CD4-positive, alpha-beta T cell (primary cell): ENCODE measurements around the gene ITPKB. TPM values are rescaled to one million over a fixed set of nuclear protein-coding genes. Genes with fewer than 3 reads are reported as not detected.

Experiments
- ATAC-seq: fragments of 200-7000 bp; cut with Tn5 transposase; one replicate; pipeline ENCODE4 v1.10.0; 2022; ENCODE audit warnings: mild to moderate bottlenecking; ENCODE audit not compliant: poor library complexity
- CTCF ChIA-PET: fragments of 350-600 bp; sonication (Branson Sonifier 250); formaldehyde crosslinking; loops from one replicate; lab custom pipeline; 2021; ENCODE audit warnings: antibody characterized with exemption, inconsistent platforms; lab: Charles Lee
- POLR2A ChIA-PET: fragments of 350-600 bp; sonication (Branson Sonifier 250); formaldehyde crosslinking; loops from one replicate; lab custom pipeline; 2021; ENCODE audit warnings: antibody characterized with exemption, inconsistent platforms; lab: Charles Lee
- DNase-seq, 14 experiments: peaks; one replicate each; pipeline ENCODE4 v3.0.0-alpha.2; 2013 to 2020; ENCODE audit warnings: mixed read lengths in 2 of 14
- H3K27ac ChIP-seq, 2 donors: one replicate each; pipeline versions ENCODE4 v1.5.1 to v1.7.0; 2013; ENCODE audit warnings: low read length in 2 of 2, low read depth in 1 of 2, mild to moderate bottlenecking in 1 of 2
- H3K27me3 ChIP-seq, 2 experiments: 1 replicate in 1 of 2; 2 replicates in 1 of 2; pipeline versions ENCODE4 v1.6.1 to v1.7.0; 2013; ENCODE audit warnings: low read length in 2 of 2, control low read depth in 1 of 2, mild to moderate bottlenecking in 1 of 2, moderate library complexity in 1 of 2; ENCODE audit not compliant: insufficient read depth in 2 of 2, control insufficient read depth in 1 of 2
- H3K36me3 ChIP-seq: one replicate; pipeline ENCODE4 v1.6.1; 2013; ENCODE audit warnings: low read length, control low read depth; ENCODE audit not compliant: insufficient read depth
- H3K4me1 ChIP-seq: one replicate; pipeline ENCODE4 v1.6.1; 2013; ENCODE audit warnings: low read length, control low read depth; ENCODE audit not compliant: insufficient read depth
- H3K4me3 ChIP-seq: one replicate; pipeline ENCODE4 v1.5.1; 2013; ENCODE audit warnings: mild to moderate bottlenecking, low read length, moderate library complexity
- H3K9me3 ChIP-seq, 2 experiments: 1 replicate in 1 of 2; 2 replicates in 1 of 2; pipeline versions ENCODE4 v1.6.1 to v1.7.0; 2013; ENCODE audit warnings: low read length in 2 of 2, mild to moderate bottlenecking in 2 of 2, control low read depth in 1 of 2, moderate library complexity in 1 of 2; ENCODE audit not compliant: control insufficient read depth in 1 of 2, insufficient read depth in 1 of 2
- H3K27ac Mint-ChIP-seq: one replicate; pipeline ENCODE4 v1.8.0; 2020; ENCODE audit warnings: mixed read lengths
- H3K27me3 Mint-ChIP-seq: one replicate; pipeline ENCODE4 v1.8.0; 2021; ENCODE audit warnings: mixed read lengths
- H3K36me3 Mint-ChIP-seq: one replicate; pipeline ENCODE4 v1.8.0; 2021; ENCODE audit warnings: low read depth, mixed read lengths
- H3K4me1 Mint-ChIP-seq: one replicate; pipeline ENCODE4 v1.8.0; 2021; ENCODE audit warnings: low read depth, mixed read lengths
- H3K4me3 Mint-ChIP-seq: one replicate; pipeline ENCODE4 v1.8.0; 2020; ENCODE audit warnings: mild to moderate bottlenecking, mixed read lengths
- H3K9me3 Mint-ChIP-seq: one replicate; pipeline ENCODE4 v1.8.0; 2020; ENCODE audit warnings: mixed read lengths
- intact Hi-C, 2 experiments: fragments of 100-400 bp; cut with DNase I in 1 of 2; cut with micrococcal nuclease in 1 of 2; formaldehyde crosslinking; loops; one replicate each; pipeline versions ENCODE4 v1.15.1 to v1.9.0; 2023 to 2025; cut with DNase I, micrococcal nuclease
- total RNA-seq, 174 experiments: library from RNA in 2 of 174; stranded (reverse) in 2 of 174; gene quantifications; one replicate each; pipeline ENCODE4 v1.2.3 and lab custom pipeline; 2021 to 2026
- TF ChIP-seq, protein P1 (sequence below): fragments of 200-600 bp; IDR thresholded peaks from one replicate; pipeline ENCODE4 v1.8.0; 2022; ENCODE audit warnings: antibody characterized with exemption, mild to moderate bottlenecking

The ITPKB gene
- total RNA-seq, 2 experiments from 2014 or later: 565 to 583 TPM

DNA sequence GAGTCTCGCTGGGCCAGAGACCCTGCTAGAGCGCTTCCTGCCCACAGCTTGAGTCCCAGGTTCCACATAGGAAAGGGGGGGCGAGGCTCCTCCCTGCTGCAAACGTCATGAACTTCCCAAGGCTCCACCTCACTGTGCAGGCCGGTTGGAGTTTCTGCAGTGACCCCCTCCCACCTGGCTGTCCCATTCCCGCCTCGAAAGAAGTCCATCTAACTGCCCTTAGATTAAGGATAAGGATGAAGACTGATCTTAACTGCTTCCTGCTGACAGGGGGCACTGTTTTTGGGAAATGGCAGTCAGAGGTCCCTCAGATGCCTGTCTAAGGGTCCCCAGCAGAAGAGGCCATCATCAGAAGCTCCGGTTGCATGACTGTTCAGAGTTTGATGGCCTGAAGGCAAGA lies 127.8 kb downstream of the ITPKB start:
- CTCF ChIA-PET: interaction anchor here (1.1 kb wide), 1 partner anchor 203 kb away, joined by 3 read pairs; the partner anchor contains the start of gene PARP1
- POLR2A ChIA-PET: no interaction called here
- no peak overlapping the region for H3K27ac ChIP-seq
- no peak overlapping the region for H3K4me3 Mint-ChIP-seq
- TF ChIP-seq, protein P1, sequence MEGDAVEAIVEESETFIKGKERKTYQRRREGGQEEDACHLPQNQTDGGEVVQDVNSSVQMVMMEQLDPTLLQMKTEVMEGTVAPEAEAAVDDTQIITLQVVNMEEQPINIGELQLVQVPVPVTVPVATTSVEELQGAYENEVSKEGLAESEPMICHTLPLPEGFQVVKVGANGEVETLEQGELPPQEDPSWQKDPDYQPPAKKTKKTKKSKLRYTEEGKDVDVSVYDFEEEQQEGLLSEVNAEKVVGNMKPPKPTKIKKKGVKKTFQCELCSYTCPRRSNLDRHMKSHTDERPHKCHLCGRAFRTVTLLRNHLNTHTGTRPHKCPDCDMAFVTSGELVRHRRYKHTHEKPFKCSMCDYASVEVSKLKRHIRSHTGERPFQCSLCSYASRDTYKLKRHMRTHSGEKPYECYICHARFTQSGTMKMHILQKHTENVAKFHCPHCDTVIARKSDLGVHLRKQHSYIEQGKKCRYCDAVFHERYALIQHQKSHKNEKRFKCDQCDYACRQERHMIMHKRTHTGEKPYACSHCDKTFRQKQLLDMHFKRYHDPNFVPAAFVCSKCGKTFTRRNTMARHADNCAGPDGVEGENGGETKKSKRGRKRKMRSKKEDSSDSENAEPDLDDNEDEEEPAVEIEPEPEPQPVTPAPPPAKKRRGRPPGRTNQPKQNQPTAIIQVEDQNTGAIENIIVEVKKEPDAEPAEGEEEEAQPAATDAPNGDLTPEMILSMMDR: no peak
- no peak for ATAC-seq
- no peaks in the 10 kb centered on the region for H3K9me3 Mint-ChIP-seq
- H3K27ac Mint-ChIP-seq: no peak overlapping the region
- no peaks in the 10 kb centered on the region for H3K4me1 Mint-ChIP-seq
- no peak overlapping the region for H3K4me3 ChIP-seq
- intact Hi-C loops: no loop called here
- H3K36me3 ChIP-seq: no peaks in the 10 kb centered on the region
- H3K4me1 ChIP-seq: peaks cover 4% of the 10 kb centered on the region
- H3K36me3 Mint-ChIP-seq: no peaks in the 10 kb centered on the region
- H3K27me3 ChIP-seq: no peaks in the 10 kb centered on the region
- no peaks in the 10 kb centered on the region for H3K27me3 Mint-ChIP-seq
- no peak for DNase-seq
- H3K9me3 ChIP-seq: no peaks in the 10 kb centered on the region

DNA sequence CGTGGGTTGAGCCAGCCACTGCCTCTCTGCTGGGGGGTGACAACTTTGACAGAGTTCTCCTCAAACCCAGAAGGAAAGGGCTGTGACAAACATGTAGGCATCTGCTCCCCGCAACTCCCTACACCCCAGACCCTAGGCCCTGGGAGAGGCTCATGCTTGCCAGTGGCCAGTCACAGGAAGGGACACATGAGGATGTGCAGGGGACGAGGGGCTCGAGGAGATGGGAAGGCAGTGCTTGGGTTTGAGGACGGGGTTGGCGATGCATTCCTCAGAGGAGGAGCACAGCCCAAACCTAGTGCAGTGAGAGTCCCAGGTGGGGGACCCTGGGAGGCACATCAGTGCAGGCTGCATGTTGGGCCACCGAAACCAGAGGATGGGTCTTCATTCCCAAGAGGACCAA lies 128.4 kb downstream of the ITPKB start:
- ATAC-seq (no peak), DNase-seq (no peak)
- Mint-ChIP-seq H3K27ac (no peak overlapping the region), H3K9me3 (no peaks in the 10 kb centered on the region), H3K4me3 (no peak overlapping the region), H3K27me3 (no peaks in the 10 kb centered on the region), H3K4me1 (no peaks in the 10 kb centered on the region), H3K36me3 (no peaks in the 10 kb centered on the region)
- Histone ChIP-seq H3K4me3 (no peak overlapping the region), H3K4me1 (peaks cover 4% of the 10 kb centered on the region), H3K27ac (no peak overlapping the region), H3K36me3 (no peaks in the 10 kb centered on the region), H3K27me3 (no peaks in the 10 kb centered on the region), H3K9me3 (no peaks in the 10 kb centered on the region)
- ChIA-PET CTCF (interaction anchor here (1.1 kb wide), 1 partner anchor 202 kb away, joined by 3 read pairs; the partner anchor contains the start of gene PARP1), POLR2A (no interaction called here)
- intact Hi-C loops: no loop called here
- TF ChIP-seq, protein P1: no peak

DNA sequence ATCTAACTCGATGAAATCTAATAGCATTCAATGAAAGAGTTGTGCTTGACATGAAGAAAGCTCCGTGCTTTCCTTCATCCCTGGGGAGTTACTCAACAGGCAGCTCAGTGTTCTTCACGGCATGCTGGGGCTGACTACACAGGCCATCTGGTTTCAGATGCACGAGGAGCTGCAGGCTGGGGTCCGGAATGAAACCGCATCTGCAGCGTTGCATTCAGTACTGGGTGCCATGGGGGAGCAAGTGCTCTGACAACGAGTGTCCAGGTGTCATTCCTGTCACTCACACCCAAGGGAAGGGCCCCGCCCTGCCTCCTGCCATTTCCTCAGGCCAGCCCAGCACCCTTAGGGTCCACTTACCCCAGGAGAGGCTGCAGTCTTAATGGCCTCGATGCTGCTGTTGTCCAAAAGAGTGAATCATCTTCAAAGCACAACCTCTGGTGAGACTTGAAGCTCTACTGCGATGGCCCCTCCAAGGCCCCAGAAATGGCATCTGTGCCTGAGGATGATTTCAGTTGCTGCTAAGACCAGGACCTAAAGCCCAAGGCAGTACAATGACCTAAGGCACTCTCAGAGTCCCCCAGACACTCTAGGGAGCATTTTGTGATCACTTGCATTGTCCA lies 129.1 kb downstream of the ITPKB start:
- TF ChIP-seq, protein P1: no peak
- no peaks in the 10 kb centered on the region for H3K36me3 ChIP-seq
- Mint-ChIP-seq H3K27ac (no peak overlapping the region), H3K4me3 (no peak overlapping the region), H3K4me1 (no peaks in the 10 kb centered on the region), H3K27me3 (no peaks in the 10 kb centered on the region), H3K36me3 (no peaks in the 10 kb centered on the region), H3K9me3 (no peaks in the 10 kb centered on the region)
- H3K4me1 ChIP-seq: peaks cover 4% of the 10 kb centered on the region
- H3K4me3 ChIP-seq: no peak overlapping the region
- ATAC-seq (no peak), DNase-seq (no peak)
- CTCF ChIA-PET: interaction anchor here (1.1 kb wide), 1 partner anchor 202 kb away, joined by 3 read pairs; the partner anchor contains the start of gene PARP1
- H3K27ac ChIP-seq: no peak overlapping the region
- POLR2A ChIA-PET: no interaction called here
- H3K27me3 ChIP-seq: no peaks in the 10 kb centered on the region
- no peaks in the 10 kb centered on the region for H3K9me3 ChIP-seq
- intact Hi-C loops: loop anchor here in 1 of 2 experiments (5.0 kb wide), 1 partner anchor 188 kb away; no protein-coding TSS in a partner anchor
